CD14-positive monocyte (primary cell): ENCODE results near the gene PSEN1. TPM values are rescaled to one million over a fixed set of nuclear protein-coding genes. Genes with fewer than 3 reads are reported as not detected.

Experiments used
- DNase-seq, 3 donors: peaks; one replicate each; pipeline ENCODE4 v3.0.0-alpha.2; 2011 to 2022
- H2AFZ ChIP-seq: 2 replicates; pipeline ENCODE4 v1.6.0; 2012; ENCODE audit warnings: mild to moderate bottlenecking, low read depth, low read length, inconsistent platforms; ENCODE audit not compliant: insufficient read depth, poor library complexity, severe bottlenecking
- H3K27ac ChIP-seq, 2 donors: 1 replicate in 1 of 2; 2 replicates in 1 of 2; pipeline ENCODE4 v1.5.1; 2012 to 2013; ENCODE audit warnings: low read length in 2 of 2, control low read depth in 1 of 2, inconsistent platforms in 1 of 2, low read depth in 1 of 2, mild to moderate bottlenecking in 1 of 2
- H3K27me3 ChIP-seq, 2 donors: one replicate each; pipeline versions ENCODE4 v1.6.0 to v1.6.1; 2011 to 2013; ENCODE audit warnings: low read length in 2 of 2; ENCODE audit not compliant: control insufficient read depth in 2 of 2, insufficient read depth in 2 of 2
- H3K36me3 ChIP-seq, 2 donors: replicated peaks in 1 of 2; 1 replicate in 1 of 2; 2 replicates in 1 of 2; pipeline versions ENCODE4 v1.5.1 to v1.6.1; 2012 to 2013; ENCODE audit warnings: low read length in 2 of 2, control low read depth in 1 of 2, inconsistent platforms in 1 of 2, mild to moderate bottlenecking in 1 of 2; ENCODE audit not compliant: insufficient read depth in 2 of 2, control insufficient read depth in 1 of 2
- H3K4me1 ChIP-seq, 2 donors: 1 replicate in 1 of 2; 2 replicates in 1 of 2; pipeline versions ENCODE4 v1.5.1 to v1.6.1; 2012 to 2013; ENCODE audit warnings: low read length in 2 of 2, control low read depth in 1 of 2, inconsistent platforms in 1 of 2, mild to moderate bottlenecking in 1 of 2, moderate library complexity in 1 of 2; ENCODE audit not compliant: insufficient read depth in 2 of 2, control insufficient read depth in 1 of 2
- H3K4me2 ChIP-seq: replicated peaks from 2 replicates; pipeline ENCODE3; 2012; ENCODE audit warnings: low read length, moderate library complexity, mild to moderate bottlenecking; ENCODE audit not compliant: poor library complexity, severe bottlenecking; ENCODE audit errors: extremely low read depth
- H3K4me3 ChIP-seq, 3 experiments: fragments of 200-600 bp in 1 of 3; sonication (generic) in 1 of 3; replicated peaks in 1 of 3; 1 replicate in 2 of 3; 2 replicates in 1 of 3; pipeline ENCODE4 v1.5.1; 2011 to 2013; ENCODE audit warnings: low read length in 3 of 3, mild to moderate bottlenecking in 3 of 3, control low read depth in 2 of 3, low read depth in 2 of 3, inconsistent platforms in 1 of 3, moderate library complexity in 1 of 3
- H3K79me2 ChIP-seq: 2 replicates; pipeline ENCODE4 v1.6.0; 2012; ENCODE audit warnings: mild to moderate bottlenecking, control low read depth, inconsistent platforms, low read length, moderate library complexity; ENCODE audit not compliant: insufficient read depth
- H3K9ac ChIP-seq: 2 replicates; pipeline ENCODE4 v1.6.0; 2017; ENCODE audit warnings: low read length, mild to moderate bottlenecking; ENCODE audit not compliant: insufficient read depth, poor library complexity, severe bottlenecking
- H3K9me3 ChIP-seq, 2 donors: replicated peaks in 1 of 2; 1 replicate in 1 of 2; 2 replicates in 1 of 2; pipeline versions ENCODE4 v1.5.1 to v1.6.1; 2012 to 2013; ENCODE audit warnings: low read length in 2 of 2, control low read depth in 1 of 2; ENCODE audit not compliant: control insufficient read depth in 1 of 2, insufficient read depth in 1 of 2
- H4K20me1 ChIP-seq: 2 replicates; pipeline ENCODE4 v1.6.0; 2012; ENCODE audit warnings: mild to moderate bottlenecking, low read length, control low read depth, moderate library complexity; ENCODE audit not compliant: insufficient read depth
- H3K27ac Mint-ChIP-seq, 7 donors: one replicate each; pipeline ENCODE4 v1.8.0; 2020; ENCODE audit warnings: mild to moderate bottlenecking in 7 of 7, mixed read lengths in 7 of 7, moderate library complexity in 6 of 7, inconsistent platforms in 2 of 7
- H3K27me3 Mint-ChIP-seq, 3 donors: one replicate each; pipeline ENCODE4 v1.8.0; 2021 to 2022; ENCODE audit warnings: low read depth in 3 of 3, mild to moderate bottlenecking in 3 of 3, mixed read lengths in 3 of 3, moderate library complexity in 3 of 3, inconsistent platforms in 1 of 3
- H3K36me3 Mint-ChIP-seq, 2 donors: one replicate each; pipeline ENCODE4 v1.8.0; 2020; ENCODE audit warnings: mixed read lengths in 2 of 2, inconsistent platforms in 1 of 2, mild to moderate bottlenecking in 1 of 2
- H3K4me1 Mint-ChIP-seq: one replicate; pipeline ENCODE4 v1.8.0; 2020; ENCODE audit warnings: mild to moderate bottlenecking, mixed read lengths
- H3K4me3 Mint-ChIP-seq, 2 donors: one replicate each; pipeline ENCODE4 v1.8.0; 2020; ENCODE audit warnings: mild to moderate bottlenecking in 2 of 2, mixed read lengths in 2 of 2, moderate library complexity in 1 of 2
- H3K9me3 Mint-ChIP-seq, 7 donors: one replicate each; pipeline ENCODE4 v1.8.0; 2020 to 2022; ENCODE audit warnings: mixed read lengths in 7 of 7, mild to moderate bottlenecking in 6 of 7, moderate library complexity in 6 of 7, inconsistent platforms in 2 of 7
- WGBS: methylation state at CpG from one replicate; pipeline ENCODE4 v1.1.5; 2013; ENCODE audit warnings: missing lambda C conversion rate; ENCODE audit not compliant: insufficient coverage; 5-methylcytosine and 5-hydroxymethylcytosine counted together
- intact Hi-C, 2 donors: fragments of 100-400 bp; cut with micrococcal nuclease; formaldehyde crosslinking; loops; one replicate each; pipeline versions ENCODE4 v1.15.0 to v1.15.1; 2023
- polyA plus RNA-seq, 3 donors: library from polyadenylated mRNA; depleted of rRNA in 1 of 3; unstranded in 2 of 3; stranded (reverse) in 1 of 3; fragments of 300-500 nt in 2 of 3; fragments of >200 nt in 1 of 3; fragmentation: Illumina TruSeq in 2 of 3; gene quantifications; 1 replicate in 2 of 3; 2 replicates in 1 of 3; pipeline ENCODE4 v1.2.3, GENCODE V29; 2012 to 2021
- TF ChIP-seq, protein P1 (sequence below): fragments of 200-600 bp; IDR thresholded peaks from one replicate; pipeline ENCODE4 v1.8.0; 2022; ENCODE audit warnings: antibody characterized with exemption, mild to moderate bottlenecking

The PSEN1 gene
- polyA plus RNA-seq, 3 donors = 42.4 to 130 (median 85.6) TPM

GRCh38 chr14:73102806-73103497 lies 33.4 kb upstream of the PSEN1 start:
- no peak overlapping the region for H2AFZ ChIP-seq
- Mint-ChIP-seq H3K4me3 (no peak overlapping the region), H3K4me1 (no peaks in the 10 kb centered on the region), H3K36me3 (peaks cover 76 to 94% of the 10 kb centered on the region in 2 donors), H3K27me3 (no peaks in the 10 kb centered on the region), H3K27ac (peak overlapping the region in 1 of 7 donors; percentile 3), H3K9me3 (no peaks in the 10 kb centered on the region)
- peaks cover 94 to 99% of the 10 kb centered on the region in 2 donors for H3K36me3 ChIP-seq
- H4K20me1 ChIP-seq = peaks cover 45% of the 10 kb centered on the region
- H3K4me3 ChIP-seq = no peak overlapping the region
- intact Hi-C loops = loop anchor here in 1 of 2 donors (10.0 kb wide), 1 partner anchor 102 kb away; no protein-coding TSS in a partner anchor
- TF ChIP-seq, protein P1, sequence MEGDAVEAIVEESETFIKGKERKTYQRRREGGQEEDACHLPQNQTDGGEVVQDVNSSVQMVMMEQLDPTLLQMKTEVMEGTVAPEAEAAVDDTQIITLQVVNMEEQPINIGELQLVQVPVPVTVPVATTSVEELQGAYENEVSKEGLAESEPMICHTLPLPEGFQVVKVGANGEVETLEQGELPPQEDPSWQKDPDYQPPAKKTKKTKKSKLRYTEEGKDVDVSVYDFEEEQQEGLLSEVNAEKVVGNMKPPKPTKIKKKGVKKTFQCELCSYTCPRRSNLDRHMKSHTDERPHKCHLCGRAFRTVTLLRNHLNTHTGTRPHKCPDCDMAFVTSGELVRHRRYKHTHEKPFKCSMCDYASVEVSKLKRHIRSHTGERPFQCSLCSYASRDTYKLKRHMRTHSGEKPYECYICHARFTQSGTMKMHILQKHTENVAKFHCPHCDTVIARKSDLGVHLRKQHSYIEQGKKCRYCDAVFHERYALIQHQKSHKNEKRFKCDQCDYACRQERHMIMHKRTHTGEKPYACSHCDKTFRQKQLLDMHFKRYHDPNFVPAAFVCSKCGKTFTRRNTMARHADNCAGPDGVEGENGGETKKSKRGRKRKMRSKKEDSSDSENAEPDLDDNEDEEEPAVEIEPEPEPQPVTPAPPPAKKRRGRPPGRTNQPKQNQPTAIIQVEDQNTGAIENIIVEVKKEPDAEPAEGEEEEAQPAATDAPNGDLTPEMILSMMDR = no peak
- peaks cover 6% of the 10 kb centered on the region for H3K79me2 ChIP-seq
- no peak for DNase-seq
- H3K27me3 ChIP-seq = no peaks in the 10 kb centered on the region
- no peak overlapping the region for H3K9ac ChIP-seq
- no peak overlapping the region for H3K4me2 ChIP-seq
- no peak overlapping the region for H3K27ac ChIP-seq
- WGBS = 94% methylated on average over 23 of the region's 27 CpGs
- H3K9me3 ChIP-seq = no peaks in the 10 kb centered on the region
- no peaks in the 10 kb centered on the region for H3K4me1 ChIP-seq

DNA sequence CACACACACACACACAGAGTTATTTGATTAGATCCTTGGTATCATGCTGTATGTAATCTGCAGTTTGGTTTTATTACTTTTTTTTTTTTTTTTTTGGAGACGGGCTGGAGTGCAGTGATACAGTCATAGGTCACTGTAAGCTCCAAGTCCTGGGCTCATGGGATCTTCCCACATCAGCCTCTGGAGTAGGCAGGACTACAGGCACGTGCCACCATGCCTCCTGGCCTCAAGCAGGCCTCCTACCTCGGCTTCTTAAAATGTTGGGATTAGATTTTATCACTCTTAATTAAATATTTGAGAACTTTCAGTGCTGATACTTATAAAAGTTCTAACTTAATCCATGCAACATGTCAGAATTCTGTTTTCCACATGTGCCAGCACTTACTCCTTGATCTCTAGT lies 31.3 kb upstream of the PSEN1 start:
- no peaks in the 10 kb centered on the region for H3K27me3 ChIP-seq
- no peak overlapping the region for H3K9ac ChIP-seq
- intact Hi-C loops = loop anchor here in 1 of 2 donors (10.0 kb wide), 1 partner anchor 100 kb away; no protein-coding TSS in a partner anchor
- Mint-ChIP-seq H3K27ac (no peak overlapping the region), H3K4me1 (no peaks in the 10 kb centered on the region), H3K9me3 (no peaks in the 10 kb centered on the region), H3K27me3 (no peaks in the 10 kb centered on the region), H3K4me3 (no peak overlapping the region), H3K36me3 (peaks cover 75 to 92% of the 10 kb centered on the region in 2 donors)
- TF ChIP-seq, protein P1 = no peak
- peaks cover 31% of the 10 kb centered on the region for H4K20me1 ChIP-seq
- no peak for DNase-seq
- H3K36me3 ChIP-seq = peaks cover 96 to 99% of the 10 kb centered on the region in 2 donors
- no peaks in the 10 kb centered on the region for H3K4me1 ChIP-seq
- no peak overlapping the region for H3K4me2 ChIP-seq
- peaks cover 6% of the 10 kb centered on the region for H3K79me2 ChIP-seq
- H2AFZ ChIP-seq = no peak overlapping the region
- H3K27ac ChIP-seq = no peak overlapping the region
- no CpG with 5 or more reads among the region's 3 CpGs for WGBS
- no peaks in the 10 kb centered on the region for H3K9me3 ChIP-seq
- no peak overlapping the region for H3K4me3 ChIP-seq
